ENCODE results near the gene ARVCF. TPM values are rescaled to one million over a fixed set of nuclear protein-coding genes. Genes with fewer than 3 reads are reported as not detected.
A peak's percentile ranks its signal among the peaks of the same experiment; 100 is the strongest.

Gene ARVCF
- total and polyA plus RNA-seq, 9 of the 15 experiments (the other 6 are each of a cell fraction or from before 2014, with no cell fraction given): 0.03 to 97.4 (median 15.6) TPM

DNA sequence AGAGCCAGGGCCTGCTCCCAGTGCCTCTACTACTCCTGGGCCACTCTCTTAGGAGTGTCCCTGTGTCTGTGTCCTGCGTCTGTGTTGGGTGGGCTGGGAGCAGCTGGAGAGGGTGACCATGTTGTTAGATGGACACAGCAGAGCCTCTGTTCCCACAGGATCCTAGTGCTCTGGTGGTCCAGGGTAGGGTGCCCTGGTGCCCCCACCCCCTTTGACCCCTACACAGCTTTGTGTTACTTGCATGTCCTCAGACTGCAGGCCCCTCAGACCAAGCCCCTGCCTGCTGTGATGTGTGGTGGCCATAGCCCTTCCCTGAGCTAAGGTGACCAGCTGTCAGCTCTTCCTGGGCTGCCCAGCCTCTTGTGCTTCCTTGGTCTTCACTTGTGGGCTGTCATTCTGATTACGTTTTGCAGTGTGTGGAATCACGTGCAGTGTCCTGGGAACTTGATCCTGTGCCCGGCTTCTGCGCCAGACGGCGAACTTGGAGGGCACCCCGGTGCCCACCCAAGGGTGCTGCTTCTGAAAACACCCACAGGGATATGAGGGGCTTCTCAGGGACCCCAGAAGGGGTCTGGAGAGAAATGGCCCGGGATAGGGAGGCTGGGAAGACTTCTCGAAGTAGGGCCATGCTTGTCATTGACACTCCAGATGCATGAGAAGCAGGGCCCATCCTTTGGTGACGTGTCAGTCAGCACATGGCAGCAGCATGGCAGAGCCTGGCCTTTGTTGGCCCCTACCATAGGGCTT is 5.8 kb upstream of the ARVCF start (continued):
- TF ChIP-seq, protein P1, sequence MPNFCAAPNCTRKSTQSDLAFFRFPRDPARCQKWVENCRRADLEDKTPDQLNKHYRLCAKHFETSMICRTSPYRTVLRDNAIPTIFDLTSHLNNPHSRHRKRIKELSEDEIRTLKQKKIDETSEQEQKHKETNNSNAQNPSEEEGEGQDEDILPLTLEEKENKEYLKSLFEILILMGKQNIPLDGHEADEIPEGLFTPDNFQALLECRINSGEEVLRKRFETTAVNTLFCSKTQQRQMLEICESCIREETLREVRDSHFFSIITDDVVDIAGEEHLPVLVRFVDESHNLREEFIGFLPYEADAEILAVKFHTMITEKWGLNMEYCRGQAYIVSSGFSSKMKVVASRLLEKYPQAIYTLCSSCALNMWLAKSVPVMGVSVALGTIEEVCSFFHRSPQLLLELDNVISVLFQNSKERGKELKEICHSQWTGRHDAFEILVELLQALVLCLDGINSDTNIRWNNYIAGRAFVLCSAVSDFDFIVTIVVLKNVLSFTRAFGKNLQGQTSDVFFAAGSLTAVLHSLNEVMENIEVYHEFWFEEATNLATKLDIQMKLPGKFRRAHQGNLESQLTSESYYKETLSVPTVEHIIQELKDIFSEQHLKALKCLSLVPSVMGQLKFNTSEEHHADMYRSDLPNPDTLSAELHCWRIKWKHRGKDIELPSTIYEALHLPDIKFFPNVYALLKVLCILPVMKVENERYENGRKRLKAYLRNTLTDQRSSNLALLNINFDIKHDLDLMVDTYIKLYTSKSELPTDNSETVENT (CRISPR knock-in tag; IDR thresholded peaks at IDR 0.05): peak; percentile 78
- TF ChIP-seq KLF13 (tag; IDR thresholded peaks at IDR 0.05; ENCODE audit: borderline replicate concordance, low read depth) (0 out of 2 replicates have a peak, but pooled peaks have one; percentile 39), CBX2 (IDR thresholded peaks at IDR 0.05; ENCODE audit: insufficient read depth, low read length, poor library complexity, severe bottlenecking) (no peak), YY1 (IDR thresholded peaks at IDR 0.05; ENCODE audit: borderline replicate concordance in 1 of 3, control insufficient read depth in 1 of 3, extremely low read depth in 1 of 3, insufficient read depth in 3 of 3, insufficient read length in 1 of 3, insufficient replicate concordance in 2 of 3, low read depth in 1 of 3, low read length in 2 of 3) (peak in 1 of 3 experiments; percentile 8), ELF4 (CRISPR knock-in tag; IDR thresholded peaks at IDR 0.05) (no peak), SRSF3 (IDR thresholded peaks at IDR 0.05; ENCODE audit: insufficient read depth, low read length) (0 out of 2 replicates have a peak, but pooled peaks have one; percentile 22), BHLHE40 (IDR thresholded peaks at IDR 0.05; ENCODE audit: low read length) (peak; percentile 15; the same call in 1 of the 2 replicates), GTF2F1 (IDR thresholded peaks at IDR 0.05; ENCODE audit: low read depth, low read length) (no peak), ZNF561 (CRISPR knock-in tag; conservative IDR thresholded peaks at IDR 0.05) (0 out of 2 replicates have a peak, but pooled peaks have one; percentile 46), CXXC5 (CRISPR knock-in tag; IDR thresholded peaks at IDR 0.05) (peak; percentile 9; the same call in 1 of the 2 replicates), CCAR2 (IDR thresholded peaks at IDR 0.05; ENCODE audit: low read depth, low read length) (no peak)
- TF ChIP-seq, protein P2, sequence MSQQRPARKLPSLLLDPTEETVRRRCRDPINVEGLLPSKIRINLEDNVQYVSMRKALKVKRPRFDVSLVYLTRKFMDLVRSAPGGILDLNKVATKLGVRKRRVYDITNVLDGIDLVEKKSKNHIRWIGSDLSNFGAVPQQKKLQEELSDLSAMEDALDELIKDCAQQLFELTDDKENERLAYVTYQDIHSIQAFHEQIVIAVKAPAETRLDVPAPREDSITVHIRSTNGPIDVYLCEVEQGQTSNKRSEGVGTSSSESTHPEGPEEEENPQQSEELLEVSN (IDR thresholded peaks at IDR 0.05; ENCODE audit: borderline replicate concordance in 1 of 2, extremely low read depth in 1 of 2, insufficient read depth in 1 of 2, insufficient read length in 1 of 2, low read depth in 1 of 2, low read length in 1 of 2, poor library complexity in 1 of 2, severe bottlenecking in 1 of 2): peak; percentile 37 to 46
- TF ChIP-seq, protein P3, sequence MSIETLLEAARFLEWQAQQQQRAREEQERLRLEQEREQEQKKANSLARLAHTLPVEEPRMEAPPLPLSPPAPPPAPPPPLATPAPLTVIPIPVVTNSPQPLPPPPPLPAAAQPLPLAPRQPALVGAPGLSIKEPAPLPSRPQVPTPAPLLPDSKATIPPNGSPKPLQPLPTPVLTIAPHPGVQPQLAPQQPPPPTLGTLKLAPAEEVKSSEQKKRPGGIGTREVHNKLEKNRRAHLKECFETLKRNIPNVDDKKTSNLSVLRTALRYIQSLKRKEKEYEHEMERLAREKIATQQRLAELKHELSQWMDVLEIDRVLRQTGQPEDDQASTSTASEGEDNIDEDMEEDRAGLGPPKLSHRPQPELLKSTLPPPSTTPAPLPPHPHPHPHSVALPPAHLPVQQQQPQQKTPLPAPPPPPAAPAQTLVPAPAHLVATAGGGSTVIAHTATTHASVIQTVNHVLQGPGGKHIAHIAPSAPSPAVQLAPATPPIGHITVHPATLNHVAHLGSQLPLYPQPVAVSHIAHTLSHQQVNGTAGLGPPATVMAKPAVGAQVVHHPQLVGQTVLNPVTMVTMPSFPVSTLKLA (conservative IDR thresholded peaks at IDR 0.05): no peak
- TF ChIP-seq, protein P4, sequence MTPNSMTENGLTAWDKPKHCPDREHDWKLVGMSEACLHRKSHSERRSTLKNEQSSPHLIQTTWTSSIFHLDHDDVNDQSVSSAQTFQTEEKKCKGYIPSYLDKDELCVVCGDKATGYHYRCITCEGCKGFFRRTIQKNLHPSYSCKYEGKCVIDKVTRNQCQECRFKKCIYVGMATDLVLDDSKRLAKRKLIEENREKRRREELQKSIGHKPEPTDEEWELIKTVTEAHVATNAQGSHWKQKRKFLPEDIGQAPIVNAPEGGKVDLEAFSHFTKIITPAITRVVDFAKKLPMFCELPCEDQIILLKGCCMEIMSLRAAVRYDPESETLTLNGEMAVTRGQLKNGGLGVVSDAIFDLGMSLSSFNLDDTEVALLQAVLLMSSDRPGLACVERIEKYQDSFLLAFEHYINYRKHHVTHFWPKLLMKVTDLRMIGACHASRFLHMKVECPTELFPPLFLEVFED (CRISPR knock-in tag; conservative IDR thresholded peaks at IDR 0.05): 0 out of 2 replicates have a peak, but pooled peaks have one; percentile 35
- TF ChIP-seq, protein P5, sequence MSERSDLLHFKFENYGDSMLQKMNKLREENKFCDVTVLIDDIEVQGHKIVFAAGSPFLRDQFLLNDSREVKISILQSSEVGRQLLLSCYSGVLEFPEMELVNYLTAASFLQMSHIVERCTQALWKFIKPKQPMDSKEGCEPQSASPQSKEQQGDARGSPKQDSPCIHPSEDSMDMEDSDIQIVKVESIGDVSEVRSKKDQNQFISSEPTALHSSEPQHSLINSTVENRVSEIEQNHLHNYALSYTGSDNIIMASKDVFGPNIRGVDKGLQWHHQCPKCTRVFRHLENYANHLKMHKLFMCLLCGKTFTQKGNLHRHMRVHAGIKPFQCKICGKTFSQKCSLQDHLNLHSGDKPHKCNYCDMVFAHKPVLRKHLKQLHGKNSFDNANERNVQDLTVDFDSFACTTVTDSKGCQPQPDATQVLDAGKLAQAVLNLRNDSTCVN (CRISPR knock-in tag; IDR thresholded peaks at IDR 0.05): no peak

Measured in K562 (cell line).